Tibial artery (tissue), 4 donors: ENCODE results near the gene PDE9A.

Source experiments
- DNase-seq, 2 donors: peaks; one replicate each; pipeline ENCODE4 v3.0.0-alpha.2; 2019
- H3K27ac ChIP-seq, 2 donors: fragments of 200-600 bp; sonication (generic) in 1 of 2; 1 replicate in 1 of 2; 2 replicates in 1 of 2; pipeline ENCODE4 v1.5.1; 2018 to 2019; ENCODE audit warnings: mild to moderate bottlenecking in 1 of 2
- H3K27me3 ChIP-seq, 2 donors: fragments of 200-600 bp; sonication (generic) in 1 of 2; one replicate each; pipeline versions ENCODE4 v1.5.1 to v1.6.0; 2016 to 2019
- H3K36me3 ChIP-seq, 3 donors: fragments of 200-600 bp; sonication (generic) in 2 of 3; one replicate each; pipeline ENCODE4 v1.5.1; 2016 to 2019; ENCODE audit warnings: mild to moderate bottlenecking in 2 of 3
- H3K4me1 ChIP-seq, 4 donors: fragments of 200-600 bp; sonication (generic) in 2 of 4; 1 replicate in 3 of 4; 2 replicates in 1 of 4; pipeline ENCODE4 v1.5.1; 2016 to 2019
- H3K4me3 ChIP-seq, 2 donors: fragments of 200-600 bp; sonication (generic) in 1 of 2; 1 replicate in 1 of 2; 2 replicates in 1 of 2; pipeline ENCODE4 v1.5.1; 2018 to 2019; ENCODE audit warnings: mild to moderate bottlenecking in 2 of 2
- H3K9me3 ChIP-seq, 3 donors: fragments of 200-600 bp; sonication (generic) in 1 of 3; one replicate each; pipeline ENCODE4 v1.5.1; 2016 to 2019
- CTCF ChIP-seq, 2 experiments: fragments of 200-600 bp in 1 of 2; fragments of 450-650 bp in 1 of 2; IDR thresholded peaks; one replicate each; pipeline ENCODE4 v1.5.1; 2017 to 2019; ENCODE audit warnings: antibody characterized with exemption in 2 of 2, mild to moderate bottlenecking in 1 of 2, moderate library complexity in 1 of 2
- intact Hi-C: fragments of 100-400 bp; cut with DNase I; formaldehyde crosslinking; loops from one replicate; pipeline ENCODE4 v1.15.0; 2023; ENCODE audit warnings: low total_unique reads

Gene PDE9A

DNA sequence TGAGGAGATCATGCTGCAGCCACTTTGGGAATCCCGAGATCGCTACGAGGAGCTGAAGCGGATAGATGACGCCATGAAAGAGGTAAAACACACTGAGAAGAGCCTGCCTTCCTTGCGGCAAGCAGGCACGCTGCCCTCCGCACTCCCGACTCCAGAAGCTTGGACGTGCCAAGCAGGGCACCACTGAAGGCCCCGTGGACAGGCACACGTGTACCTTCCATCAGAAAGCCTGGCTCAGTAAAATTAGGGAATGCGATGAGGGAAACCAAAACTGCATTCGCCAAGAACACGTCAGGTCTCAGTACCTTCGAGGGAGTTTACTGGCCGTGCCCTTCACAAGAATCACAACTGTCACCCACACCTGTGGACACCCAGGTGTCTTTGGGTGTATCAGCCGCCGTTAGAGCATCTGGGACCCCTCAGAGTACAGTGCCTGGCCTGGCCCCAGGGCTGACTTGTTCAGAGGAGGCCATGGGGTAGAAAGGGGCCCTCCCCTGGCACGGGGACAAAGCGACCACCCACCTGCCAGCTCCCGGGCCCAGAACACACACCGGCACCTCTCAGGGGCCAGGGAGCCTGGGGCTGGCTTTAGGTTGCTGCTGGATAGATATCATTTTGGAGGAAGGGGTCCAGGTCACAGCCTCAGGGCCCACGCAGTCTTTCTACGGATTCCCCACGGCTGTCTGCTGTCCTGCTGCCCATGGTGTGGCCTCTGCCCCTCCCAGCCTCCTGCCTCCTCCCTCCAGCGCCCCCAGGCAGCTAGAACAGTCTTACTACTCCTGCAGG, 117.5 kb downstream of the PDE9A start:
- no peak for DNase-seq
- H3K4me3 ChIP-seq: no peak overlapping the region
- H3K27me3 ChIP-seq: no peaks in the 10 kb centered on the region
- TF ChIP-seq CTCF (IDR thresholded peaks at IDR 0.05): no peak
- intact Hi-C loops: no loop called here
- no peaks in the 10 kb centered on the region for H3K4me1 ChIP-seq
- H3K36me3 ChIP-seq: peaks cover 0 to 54% (median 4%) of the 10 kb centered on the region in 3 donors
- no peak overlapping the region for H3K27ac ChIP-seq
- no peaks in the 10 kb centered on the region for H3K9me3 ChIP-seq

GRCh38 chr21:42771503-42771805, 118.0 kb downstream of the PDE9A start:
- Histone ChIP-seq H3K36me3 (peaks cover 0 to 56% (median 4%) of the 10 kb centered on the region in 3 donors), H3K27me3 (no peaks in the 10 kb centered on the region), H3K4me1 (no peaks in the 10 kb centered on the region), H3K27ac (no peak overlapping the region), H3K9me3 (no peaks in the 10 kb centered on the region), H3K4me3 (no peak overlapping the region)
- intact Hi-C loops: no loop called here
- no peak for DNase-seq
- TF ChIP-seq CTCF (IDR thresholded peaks at IDR 0.05): no peak

DNA sequence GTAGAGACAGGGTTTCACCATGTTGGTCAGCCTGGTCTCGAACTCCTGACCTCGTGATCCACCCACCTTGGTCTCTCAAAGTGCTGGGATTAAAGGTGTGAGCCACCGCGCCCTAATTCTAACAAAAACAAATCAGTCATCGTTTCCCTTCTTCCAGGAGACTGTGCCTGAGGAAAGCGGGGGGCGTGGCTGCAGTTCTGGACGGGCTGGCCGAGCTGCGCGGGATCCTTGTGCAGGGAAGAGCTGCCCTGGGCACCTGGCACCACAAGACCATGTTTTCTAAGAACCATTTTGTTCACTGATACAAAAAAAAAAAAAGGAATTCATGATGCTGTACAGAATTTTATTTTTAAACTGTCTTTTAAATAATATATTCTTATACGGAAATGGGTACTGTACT, 121.7 kb downstream of the PDE9A start:
- Histone ChIP-seq H3K9me3 (no peaks in the 10 kb centered on the region), H3K4me1 (no peaks in the 10 kb centered on the region), H3K4me3 (no peak overlapping the region), H3K27ac (no peak overlapping the region), H3K36me3 (peaks cover 0 to 32% (median 0%) of the 10 kb centered on the region in 3 donors), H3K27me3 (peaks cover 0 to 22% of the 10 kb centered on the region in 2 donors)
- no peak for TF ChIP-seq CTCF (IDR thresholded peaks at IDR 0.05)
- no peak for DNase-seq
- intact Hi-C loops: no loop called here

DNA sequence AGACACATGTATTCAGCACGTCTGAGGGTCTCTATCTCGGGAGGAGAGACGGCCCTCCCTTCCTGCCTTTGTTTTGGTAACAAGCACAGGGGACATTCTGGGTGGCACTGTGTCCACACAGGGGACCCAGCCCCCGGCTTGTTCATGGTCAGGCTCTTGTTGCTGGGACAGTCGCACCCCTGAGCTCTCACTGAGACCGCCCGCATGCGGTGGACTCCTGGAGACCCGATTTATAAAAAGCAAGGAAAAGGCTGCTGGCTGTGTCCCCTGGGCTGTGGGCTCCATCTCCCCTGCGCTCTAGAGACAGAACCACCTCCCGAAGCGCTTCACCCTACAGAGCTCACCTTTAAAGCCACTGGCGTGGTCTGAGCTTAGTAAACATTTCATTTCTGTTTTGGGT, 122.5 kb downstream of the PDE9A start:
- Histone ChIP-seq H3K27ac (no peak overlapping the region), H3K4me3 (no peak overlapping the region), H3K27me3 (peaks cover 0 to 27% of the 10 kb centered on the region in 2 donors), H3K4me1 (peaks cover 0 to 2% (median 0%) of the 10 kb centered on the region in 4 donors), H3K36me3 (peaks cover 0 to 26% (median 0%) of the 10 kb centered on the region in 3 donors), H3K9me3 (no peaks in the 10 kb centered on the region)
- intact Hi-C loops: no loop called here
- no peak for DNase-seq
- no peak for TF ChIP-seq CTCF (IDR thresholded peaks at IDR 0.05)

DNA sequence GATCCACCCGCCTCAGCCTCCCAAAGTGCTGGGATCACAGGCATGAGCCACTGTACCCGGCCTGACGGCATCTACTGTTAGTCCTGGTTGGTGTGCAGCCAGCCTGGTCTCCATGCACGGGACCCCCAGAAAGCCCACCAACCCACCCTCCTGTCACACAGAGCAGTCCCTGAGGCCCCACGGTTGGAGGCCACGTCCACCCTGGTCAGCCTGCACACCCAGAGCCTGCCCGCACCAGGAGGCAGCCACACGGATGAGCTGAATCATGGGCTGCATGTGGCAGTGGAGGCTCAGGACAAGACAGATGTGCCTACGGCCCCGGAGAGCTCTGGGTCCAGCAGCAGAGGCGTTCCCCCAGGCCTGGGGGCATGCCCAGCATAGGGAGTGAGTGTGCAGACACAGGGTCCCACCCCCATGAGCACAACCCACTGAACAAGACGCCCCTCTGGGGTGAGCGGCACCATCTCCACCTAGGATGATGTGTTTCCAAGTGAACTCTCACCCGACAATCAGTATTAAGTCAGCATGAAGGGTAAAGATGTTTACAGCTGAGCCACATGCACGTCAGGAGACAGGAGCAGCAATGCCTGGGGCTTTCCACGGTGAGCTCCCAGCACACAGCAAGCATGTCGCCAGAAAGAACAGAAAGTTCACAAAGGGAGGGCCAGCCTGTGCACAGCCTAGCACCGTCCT, 123.8 kb downstream of the PDE9A start:
- no peak for TF ChIP-seq CTCF (IDR thresholded peaks at IDR 0.05)
- Histone ChIP-seq H3K4me3 (no peak overlapping the region), H3K27ac (no peak overlapping the region)

More for the DNA sequence above, 123.8 kb downstream of the PDE9A start:
- DNase-seq: no peak
- intact Hi-C loops: no loop called here
- Histone ChIP-seq H3K27me3 (peaks cover 0 to 34% of the 10 kb centered on the region in 2 donors), H3K36me3 (peaks cover 0 to 13% (median 0%) of the 10 kb centered on the region in 3 donors), H3K4me1 (peaks cover 0 to 11% (median 9%) of the 10 kb centered on the region in 4 donors), H3K9me3 (no peaks in the 10 kb centered on the region)
